ENCODE data around the gene MRPL52. TPM values are rescaled to one million over a fixed set of nuclear protein-coding genes. Genes with fewer than 3 reads are reported as not detected.

The MRPL52 gene
- polyA plus RNA-seq, 3 donors = 32.3 to 164 (median 130) TPM

DNA sequence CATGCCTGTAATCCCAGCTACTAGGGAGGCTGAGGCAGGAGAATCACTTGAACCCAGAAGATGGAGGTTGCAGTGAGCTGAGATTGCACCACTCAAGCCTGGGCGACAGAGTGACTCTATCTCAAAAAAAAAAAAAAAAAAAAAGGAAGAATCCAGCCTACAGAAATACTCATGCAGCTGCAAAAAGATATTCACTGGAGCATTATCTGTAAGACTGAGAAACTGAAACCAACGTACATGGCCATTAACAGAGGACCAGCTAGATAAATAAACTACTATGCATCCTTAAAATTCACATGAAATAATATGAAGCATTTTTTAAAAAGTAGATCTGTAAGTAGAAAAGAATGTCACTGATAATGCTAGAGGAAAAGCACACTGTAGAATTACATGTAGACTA lies 18.0 kb upstream of the MRPL52 start:
- Histone ChIP-seq H3K4me1 (ENCODE audit: control insufficient read depth in 1 of 2, insufficient read depth in 2 of 2, low read length in 2 of 2) (peaks cover 92 to 97% of the 10 kb centered on the region in 2 donors), H3K9ac (ENCODE audit: insufficient read depth, low read length, poor library complexity, severe bottlenecking) (peak overlapping the region; percentile 52), H3K36me3 (replicated peaks in 1 of 2; ENCODE audit: control insufficient read depth in 1 of 2, insufficient read depth in 2 of 2, low read length in 2 of 2) (peaks cover 9 to 41% of the 10 kb centered on the region in 2 donors), H3K27ac (ENCODE audit: low read depth in 1 of 2, low read length in 2 of 2) (peak overlapping the region; percentile 68 to 90), H2AFZ (ENCODE audit: insufficient read depth, low read depth, low read length, poor library complexity, severe bottlenecking) (no peak overlapping the region), H3K4me2 (replicated peaks; ENCODE audit: extremely low read depth, low read length, poor library complexity, severe bottlenecking) (peak overlapping the region; percentile 78), H3K79me2 (ENCODE audit: insufficient read depth, low read length) (peaks cover 82% of the 10 kb centered on the region), H3K9me3 (replicated peaks in 1 of 2; ENCODE audit: control insufficient read depth in 1 of 2, insufficient read depth in 1 of 2, low read length in 2 of 2) (no peaks in the 10 kb centered on the region), H3K4me3 (replicated peaks in 1 of 3; ENCODE audit: low read depth in 2 of 3, low read length in 3 of 3) (peak overlapping the region; percentile 25 to 94 (median 70)), H4K20me1 (ENCODE audit: insufficient read depth, low read length) (peaks cover 37% of the 10 kb centered on the region), H3K27me3 (ENCODE audit: control insufficient read depth in 2 of 2, insufficient read depth in 2 of 2, low read length in 2 of 2) (no peaks in the 10 kb centered on the region)
- intact Hi-C loops (cut with micrococcal nuclease) = loop anchor here in 1 of 2 donors (10.0 kb wide), 1 partner anchor 47 kb away; the partner anchor contains the start of gene OXA1L
- H3K27ac Mint-ChIP-seq = peak overlapping the region; percentile 96 to 99 (median 98)
- H3K27me3 Mint-ChIP-seq (ENCODE audit: low read depth in 3 of 3) = peaks cover 0 to 6% (median 3%) of the 10 kb centered on the region in 3 donors
- WGBS (ENCODE audit: insufficient coverage) = 0% methylated on average over 1 of the region's 2 CpGs
- peak overlapping the region; percentile 80 to 99 for H3K4me3 Mint-ChIP-seq
- peaks cover 88% of the 10 kb centered on the region for H3K4me1 Mint-ChIP-seq
- peaks cover 35 to 54% of the 10 kb centered on the region in 2 donors for H3K36me3 Mint-ChIP-seq
- H3K9me3 Mint-ChIP-seq = peaks cover 0 to 2% (median 0%) of the 10 kb centered on the region in 7 donors
- peak in 2 of 3 donors; percentile 57 to 65 for DNase-seq
- TF ChIP-seq, protein P1, sequence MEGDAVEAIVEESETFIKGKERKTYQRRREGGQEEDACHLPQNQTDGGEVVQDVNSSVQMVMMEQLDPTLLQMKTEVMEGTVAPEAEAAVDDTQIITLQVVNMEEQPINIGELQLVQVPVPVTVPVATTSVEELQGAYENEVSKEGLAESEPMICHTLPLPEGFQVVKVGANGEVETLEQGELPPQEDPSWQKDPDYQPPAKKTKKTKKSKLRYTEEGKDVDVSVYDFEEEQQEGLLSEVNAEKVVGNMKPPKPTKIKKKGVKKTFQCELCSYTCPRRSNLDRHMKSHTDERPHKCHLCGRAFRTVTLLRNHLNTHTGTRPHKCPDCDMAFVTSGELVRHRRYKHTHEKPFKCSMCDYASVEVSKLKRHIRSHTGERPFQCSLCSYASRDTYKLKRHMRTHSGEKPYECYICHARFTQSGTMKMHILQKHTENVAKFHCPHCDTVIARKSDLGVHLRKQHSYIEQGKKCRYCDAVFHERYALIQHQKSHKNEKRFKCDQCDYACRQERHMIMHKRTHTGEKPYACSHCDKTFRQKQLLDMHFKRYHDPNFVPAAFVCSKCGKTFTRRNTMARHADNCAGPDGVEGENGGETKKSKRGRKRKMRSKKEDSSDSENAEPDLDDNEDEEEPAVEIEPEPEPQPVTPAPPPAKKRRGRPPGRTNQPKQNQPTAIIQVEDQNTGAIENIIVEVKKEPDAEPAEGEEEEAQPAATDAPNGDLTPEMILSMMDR (IDR thresholded peaks at IDR 0.05) = no peak

DNA sequence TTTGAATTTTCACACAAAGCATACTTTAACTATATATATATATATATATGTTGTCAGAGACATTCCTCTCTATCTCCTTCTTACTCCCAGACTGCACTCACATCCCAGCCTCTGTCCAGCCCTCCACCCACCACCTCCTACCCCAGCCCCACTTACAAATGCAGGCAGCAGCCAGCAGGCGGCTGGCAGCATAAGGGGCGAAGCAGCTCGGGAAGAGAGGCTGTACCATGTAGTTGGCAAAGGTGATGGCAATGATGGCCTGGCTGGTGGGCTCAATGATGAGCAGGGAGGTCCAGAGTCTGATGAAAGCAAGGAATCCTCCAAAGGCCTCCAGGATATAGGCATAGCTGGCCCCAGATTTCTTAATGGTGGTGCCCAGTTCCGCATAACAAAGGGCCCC lies 16.9 kb upstream of the MRPL52 start:
- Histone ChIP-seq H3K9ac (ENCODE audit: insufficient read depth, low read length, poor library complexity, severe bottlenecking) (peak overlapping the region; percentile 52), H3K79me2 (ENCODE audit: insufficient read depth, low read length) (peaks cover 72% of the 10 kb centered on the region), H3K27me3 (ENCODE audit: control insufficient read depth in 2 of 2, insufficient read depth in 2 of 2, low read length in 2 of 2) (no peaks in the 10 kb centered on the region), H2AFZ (ENCODE audit: insufficient read depth, low read depth, low read length, poor library complexity, severe bottlenecking) (no peak overlapping the region), H3K36me3 (replicated peaks in 1 of 2; ENCODE audit: control insufficient read depth in 1 of 2, insufficient read depth in 2 of 2, low read length in 2 of 2) (peaks cover 5 to 33% of the 10 kb centered on the region in 2 donors), H4K20me1 (ENCODE audit: insufficient read depth, low read length) (peaks cover 27% of the 10 kb centered on the region), H3K4me3 (replicated peaks in 1 of 3; ENCODE audit: low read depth in 2 of 3, low read length in 3 of 3) (peak overlapping the region; percentile 10 to 94 (median 40)), H3K9me3 (replicated peaks in 1 of 2; ENCODE audit: control insufficient read depth in 1 of 2, insufficient read depth in 1 of 2, low read length in 2 of 2) (no peaks in the 10 kb centered on the region), H3K4me2 (replicated peaks; ENCODE audit: extremely low read depth, low read length, poor library complexity, severe bottlenecking) (peak overlapping the region; percentile 78), H3K27ac (ENCODE audit: low read depth in 1 of 2, low read length in 2 of 2) (peak overlapping the region; percentile 68 to 90), H3K4me1 (ENCODE audit: control insufficient read depth in 1 of 2, insufficient read depth in 2 of 2, low read length in 2 of 2) (peaks cover 88 to 98% of the 10 kb centered on the region in 2 donors)
- peak overlapping the region; percentile 83 to 99 (median 96) for H3K27ac Mint-ChIP-seq
- H3K4me3 Mint-ChIP-seq = peak overlapping the region; percentile 87 to 99
- TF ChIP-seq, protein P1 (IDR thresholded peaks at IDR 0.05) = no peak
- 90% methylated on average over 2 of the region's 4 CpGs for WGBS (ENCODE audit: insufficient coverage)
- H3K4me1 Mint-ChIP-seq = peaks cover 84% of the 10 kb centered on the region
- intact Hi-C loops (cut with micrococcal nuclease) = loop anchor here in 1 of 2 donors (10.0 kb wide), 1 partner anchor 48 kb away; the partner anchor contains the start of gene OXA1L
- DNase-seq = no peak
- peaks cover 0 to 2% (median 0%) of the 10 kb centered on the region in 7 donors for H3K9me3 Mint-ChIP-seq
- peaks cover 0 to 3% (median 3%) of the 10 kb centered on the region in 3 donors for H3K27me3 Mint-ChIP-seq (ENCODE audit: low read depth in 3 of 3)
- peaks cover 28 to 44% of the 10 kb centered on the region in 2 donors for H3K36me3 Mint-ChIP-seq

All from CD14-positive monocyte (primary cell).